Glomerular visceral epithelial cell (primary cell): ENCODE results near the gene COL15A1.
"Not testable (repeated sequence)": the region's sequence is repeated elsewhere in the genome, so short reads cannot be mapped to it uniquely, and the experiment has no call there.

Source experiments
- DNase-seq: peaks from one replicate; pipeline ENCODE4 v3.0.0-alpha.2; 2016; ENCODE audit errors: extremely low spot score

COL15A1 gene

GRCh38 chr9:98994172-98995058, 50.7 kb downstream of the COL15A1 start:
- DNase-seq: no peak

GRCh38 chr9:98995059-98995671, 51.5 kb downstream of the COL15A1 start:
- no peak for DNase-seq

- no peak for DNase-seq
These were observed 52.3 kb downstream of the COL15A1 start for GRCh38 chr9:98995971-98996504.

- DNase-seq: peak; percentile 76
These were observed 53.9 kb downstream of the COL15A1 start for GRCh38 chr9:98997604-98998003.

- DNase-seq: peak; percentile 71
These were observed 54.9 kb downstream of the COL15A1 start for GRCh38 chr9:98998441-98999151.

- DNase-seq: no peak
These were observed 55.4 kb downstream of the COL15A1 start for GRCh38 chr9:98999152-98999525.

GRCh38 chr9:99000476-99001395, 57.0 kb downstream of the COL15A1 start:
- DNase-seq: peak; percentile 72

- no peak for DNase-seq
These were observed 58.2 kb downstream of the COL15A1 start for GRCh38 chr9:99001892-99002291.

GRCh38 chr9:99002706-99003105, 59.0 kb downstream of the COL15A1 start:
- DNase-seq: no peak

- no peak for DNase-seq
These were observed 59.6 kb downstream of the COL15A1 start for GRCh38 chr9:99003308-99003707.

- no peak for DNase-seq
These were observed 60.4 kb downstream of the COL15A1 start for GRCh38 chr9:99004115-99004514.

- no peak for DNase-seq
These were observed 61.2 kb downstream of the COL15A1 start for GRCh38 chr9:99004717-99005460.

- DNase-seq: no peak
These were observed 61.9 kb downstream of the COL15A1 start for GRCh38 chr9:99005651-99006050.

- DNase-seq: no peak
These were observed 62.8 kb downstream of the COL15A1 start for GRCh38 chr9:99006511-99006910.

- DNase-seq: no peak
These were observed 63.3 kb downstream of the COL15A1 start for GRCh38 chr9:99006979-99007378.

- no peak for DNase-seq
These were observed 64.5 kb downstream of the COL15A1 start for GRCh38 chr9:99008203-99008602.

- DNase-seq: not testable (repeated sequence)
These were observed 66.7 kb downstream of the COL15A1 start for GRCh38 chr9:99010393-99010792.

GRCh38 chr9:99011161-99011709, 67.5 kb downstream of the COL15A1 start:
- peak; percentile 26 for DNase-seq

- DNase-seq: no peak
These were observed 69.3 kb downstream of the COL15A1 start for GRCh38 chr9:99012957-99013512.

- DNase-seq: no peak
These were observed 69.8 kb downstream of the COL15A1 start for GRCh38 chr9:99013550-99013949.
